ENCODE results near the gene TXNRD1.
A peak's percentile ranks its signal among the peaks of the same experiment; 100 is the strongest.
"Not testable (repeated sequence)": the region's sequence is repeated elsewhere in the genome, so short reads cannot be mapped to it uniquely, and the experiment has no call there.

TXNRD1 gene

GRCh38 chr12:104372061-104372720, 156.6 kb downstream of the TXNRD1 start:
- DNase-seq (ENCODE audit: low spot score), result no peak

GRCh38 chr12:104372721-104373335, 157.2 kb downstream of the TXNRD1 start:
- DNase-seq (ENCODE audit: low spot score), result no peak

- no peak for DNase-seq (ENCODE audit: low spot score)
These were observed 158.5 kb downstream of the TXNRD1 start for GRCh38 chr12:104374071-104374470.

GRCh38 chr12:104374806-104375205, 159.2 kb downstream of the TXNRD1 start:
- no peak for DNase-seq (ENCODE audit: low spot score)

GRCh38 chr12:104375775-104376174, 160.2 kb downstream of the TXNRD1 start:
- DNase-seq (ENCODE audit: low spot score), result no peak

- peak; percentile 53 for DNase-seq (ENCODE audit: low spot score)
These were observed 161.3 kb downstream of the TXNRD1 start for GRCh38 chr12:104376650-104377513.

- DNase-seq (ENCODE audit: low spot score), result no peak
These were observed 161.9 kb downstream of the TXNRD1 start for GRCh38 chr12:104377514-104377812.

GRCh38 chr12:104378427-104378826, 162.8 kb downstream of the TXNRD1 start:
- no peak for DNase-seq (ENCODE audit: low spot score)

- DNase-seq (ENCODE audit: low spot score), result no peak
These were observed 165.8 kb downstream of the TXNRD1 start for GRCh38 chr12:104381341-104381730.

- peak; percentile 85 for DNase-seq (ENCODE audit: low spot score)
These were observed 166.3 kb downstream of the TXNRD1 start for GRCh38 chr12:104381731-104382480.

- DNase-seq (ENCODE audit: low spot score), result no peak
These were observed 168.7 kb downstream of the TXNRD1 start for GRCh38 chr12:104384141-104384880.

GRCh38 chr12:104385510-104385909, 169.9 kb downstream of the TXNRD1 start:
- no peak for DNase-seq (ENCODE audit: low spot score)

- DNase-seq (ENCODE audit: low spot score), result no peak
These were observed 170.9 kb downstream of the TXNRD1 start for GRCh38 chr12:104386461-104386860.

- DNase-seq (ENCODE audit: low spot score), result no peak
These were observed 171.6 kb downstream of the TXNRD1 start for GRCh38 chr12:104387190-104387589.

- DNase-seq (ENCODE audit: low spot score), result not testable (repeated sequence)
These were observed 178.5 kb downstream of the TXNRD1 start for GRCh38 chr12:104394086-104394485.

Measured in AG08395 (cell line).